Epithelial cell of esophagus (primary cell): Measurements from ENCODE around the gene TIMM10.

ENCODE experiments used
- DNase-seq: peaks from one replicate; pipeline ENCODE4 v3.0.0; 2010; ENCODE audit warnings: low read depth
- H3K4me3 ChIP-seq: 2 replicates; pipeline ENCODE4 v1.5.1; 2011; ENCODE audit warnings: mild to moderate bottlenecking, low read length, control low read depth
- TF ChIP-seq, protein P1 (sequence below): IDR thresholded peaks from 2 replicates; pipeline ENCODE4 v1.5.1; 2011; ENCODE audit warnings: low read depth, mild to moderate bottlenecking, low read length, control low read depth, inconsistent platforms; ENCODE audit not compliant: insufficient read depth; ENCODE audit errors: missing control alignments

The TIMM10 gene

GRCh38 chr11:57549983-57550382 lies 19.4 kb upstream of the TIMM10 start:
- no peak for DNase-seq
- H3K4me3 ChIP-seq = no peak overlapping the region
- TF ChIP-seq, protein P1, sequence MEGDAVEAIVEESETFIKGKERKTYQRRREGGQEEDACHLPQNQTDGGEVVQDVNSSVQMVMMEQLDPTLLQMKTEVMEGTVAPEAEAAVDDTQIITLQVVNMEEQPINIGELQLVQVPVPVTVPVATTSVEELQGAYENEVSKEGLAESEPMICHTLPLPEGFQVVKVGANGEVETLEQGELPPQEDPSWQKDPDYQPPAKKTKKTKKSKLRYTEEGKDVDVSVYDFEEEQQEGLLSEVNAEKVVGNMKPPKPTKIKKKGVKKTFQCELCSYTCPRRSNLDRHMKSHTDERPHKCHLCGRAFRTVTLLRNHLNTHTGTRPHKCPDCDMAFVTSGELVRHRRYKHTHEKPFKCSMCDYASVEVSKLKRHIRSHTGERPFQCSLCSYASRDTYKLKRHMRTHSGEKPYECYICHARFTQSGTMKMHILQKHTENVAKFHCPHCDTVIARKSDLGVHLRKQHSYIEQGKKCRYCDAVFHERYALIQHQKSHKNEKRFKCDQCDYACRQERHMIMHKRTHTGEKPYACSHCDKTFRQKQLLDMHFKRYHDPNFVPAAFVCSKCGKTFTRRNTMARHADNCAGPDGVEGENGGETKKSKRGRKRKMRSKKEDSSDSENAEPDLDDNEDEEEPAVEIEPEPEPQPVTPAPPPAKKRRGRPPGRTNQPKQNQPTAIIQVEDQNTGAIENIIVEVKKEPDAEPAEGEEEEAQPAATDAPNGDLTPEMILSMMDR = no peak

DNA sequence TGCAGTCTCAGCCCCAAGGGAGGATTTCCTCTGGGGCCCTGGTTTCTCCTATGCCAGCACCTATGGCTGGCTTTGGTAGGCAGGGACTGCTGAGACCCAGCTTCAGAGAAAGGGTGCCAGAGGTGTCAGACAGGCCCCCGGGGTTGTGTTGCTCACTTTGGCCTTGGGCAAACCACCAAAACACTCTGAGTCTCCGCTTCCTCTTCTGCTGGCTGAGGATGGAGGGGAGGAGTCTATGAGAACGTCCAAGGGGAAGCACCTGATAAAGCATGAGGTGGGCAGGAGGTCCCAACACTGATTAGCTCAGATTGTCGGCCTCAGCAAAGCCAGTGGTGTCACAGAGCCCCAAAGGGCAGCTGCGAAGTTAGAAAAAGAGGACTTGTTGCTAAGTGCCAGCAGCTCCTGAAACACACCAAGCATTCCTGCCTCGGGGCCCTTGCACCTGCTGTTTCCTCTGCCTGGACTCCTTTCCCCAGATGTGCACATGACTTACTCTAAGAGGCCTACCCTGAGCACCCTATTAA lies 17.4 kb upstream of the TIMM10 start:
- TF ChIP-seq, protein P1 = no peak
- DNase-seq = no peak
- H3K4me3 ChIP-seq = no peak overlapping the region

DNA sequence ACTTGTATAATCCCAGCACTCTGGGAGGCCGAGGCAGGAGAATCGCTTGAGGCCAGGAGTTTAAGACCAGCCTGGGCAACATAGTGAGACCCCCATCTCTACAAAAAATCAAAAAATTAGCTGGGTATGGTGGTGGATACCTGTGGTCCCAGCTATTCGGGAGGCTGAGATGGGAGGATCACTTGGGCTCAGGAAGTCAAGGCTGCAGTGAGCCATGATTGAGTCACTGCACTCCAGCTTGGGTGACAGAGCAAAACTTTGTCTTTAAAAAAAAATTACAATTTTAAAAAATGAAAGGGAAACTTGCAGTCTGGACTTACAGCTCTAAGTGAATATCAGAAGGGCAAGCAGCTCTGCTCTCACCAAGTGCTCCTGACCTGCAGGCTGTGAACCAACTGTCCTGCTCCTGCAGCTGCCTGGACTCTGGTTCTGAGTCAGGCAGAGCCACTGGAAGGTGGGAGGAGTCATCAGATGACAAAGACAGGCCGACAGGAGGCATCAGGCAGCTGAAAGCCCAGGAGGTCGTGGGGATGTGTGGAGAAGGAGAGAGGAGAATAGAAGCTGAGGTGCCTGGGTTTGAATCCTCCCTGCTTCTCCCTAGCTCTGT lies 16.4 kb upstream of the TIMM10 start:
- no peak overlapping the region for H3K4me3 ChIP-seq
- peak; percentile 52 for DNase-seq
- TF ChIP-seq, protein P1 = peak; percentile 15

- no peak overlapping the region for H3K4me3 ChIP-seq
- TF ChIP-seq, protein P1 = no peak
- DNase-seq = no peak
These were observed 15.9 kb upstream of the TIMM10 start for GRCh38 chr11:57546451-57546850.

DNA sequence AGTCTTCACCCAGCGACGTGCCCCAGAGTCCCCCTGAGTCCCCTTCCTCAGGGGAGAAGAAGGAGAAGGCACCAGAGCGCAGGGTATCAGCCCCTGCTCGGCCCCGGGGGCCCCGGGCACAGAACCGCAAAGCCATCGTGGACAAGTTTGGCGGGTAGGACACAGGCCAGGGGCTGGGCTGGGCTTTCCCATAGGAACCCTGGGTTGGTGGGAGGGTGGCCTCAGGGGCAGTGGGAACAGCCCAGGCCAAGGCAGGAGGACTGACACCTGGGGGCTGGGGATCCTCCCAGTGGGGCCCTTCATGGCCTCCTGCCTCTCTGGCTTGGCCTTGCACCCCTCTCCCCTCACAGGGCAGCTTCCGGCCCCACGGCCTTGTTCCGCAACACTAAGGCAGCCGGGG lies 15.3 kb upstream of the TIMM10 start:
- DNase-seq = no peak
- TF ChIP-seq, protein P1 = no peak
- no peak overlapping the region for H3K4me3 ChIP-seq

GRCh38 chr11:57544566-57544965 lies 14.0 kb upstream of the TIMM10 start:
- no peak for DNase-seq
- no peak overlapping the region for H3K4me3 ChIP-seq
- TF ChIP-seq, protein P1 = no peak

- no peak for DNase-seq
- TF ChIP-seq, protein P1 = no peak
- H3K4me3 ChIP-seq = no peak overlapping the region
These were observed 13.0 kb upstream of the TIMM10 start for GRCh38 chr11:57543593-57543992.
